GM12878 (cell line): ENCODE measurements around the gene CCDC51.

Experiments
- ATF7 ChIP-seq: fragments of 450-650 bp; IDR thresholded peaks from 2 replicates; pipeline ENCODE4 v1.6.1; 2016; ENCODE audit warnings: low read depth, mild to moderate bottlenecking
- CBFB ChIP-seq: IDR thresholded peaks from 2 replicates; pipeline ENCODE4 v1.6.1; 2016; ENCODE audit warnings: antibody characterized with exemption, low read depth
- CHD2 ChIP-seq: IDR thresholded peaks from 2 replicates; pipeline ENCODE4 v1.6.1; 2011; ENCODE audit warnings: low read depth, low read length, improper control_type of control experiment, borderline replicate concordance
- CTCF ChIP-seq, 3 experiments: IDR thresholded peaks in 2 of 3; conservative IDR thresholded peaks in 1 of 3; 2 replicates each; pipeline ENCODE4 v1.5.1; 2011; ENCODE audit warnings: low read depth in 3 of 3, low read length in 3 of 3, mild to moderate bottlenecking in 3 of 3, control low read depth in 2 of 3, moderate library complexity in 2 of 3, inconsistent platforms in 1 of 3, mixed read lengths in 1 of 3; ENCODE audit not compliant: control insufficient read depth in 2 of 3, insufficient read depth in 1 of 3; ENCODE audit errors: extremely low read depth in 1 of 3
- EP300 ChIP-seq, 2 experiments: fragments of 150-350 bp in 1 of 2; IDR thresholded peaks; 2 replicates each; pipeline ENCODE4 v1.6.1; 2011 to 2012; ENCODE audit warnings: low read depth in 2 of 2, low read length in 2 of 2, borderline replicate concordance in 1 of 2, improper control_type of control experiment in 1 of 2, inconsistent platforms in 1 of 2; ENCODE audit not compliant: control insufficient read depth in 1 of 2
- KDM1A ChIP-seq: fragments of 200-600 bp; sonication (generic); IDR thresholded peaks from 2 replicates; pipeline ENCODE4 v1.6.1; 2016; ENCODE audit warnings: borderline replicate concordance
- POLR2A ChIP-seq: IDR thresholded peaks from 2 replicates; pipeline ENCODE4 v1.6.1; 2011; ENCODE audit warnings: low read depth, mild to moderate bottlenecking, low read length
- RCOR1 ChIP-seq: conservative IDR thresholded peaks from 2 replicates; pipeline ENCODE4 v1.6.1; 2012; ENCODE audit warnings: low read depth, low read length, improper control_type of control experiment
- SRF ChIP-seq, 2 experiments: IDR thresholded peaks; 2 replicates each; pipeline ENCODE4 v1.6.1; 2011; ENCODE audit warnings: low read depth in 2 of 2, low read length in 2 of 2, mild to moderate bottlenecking in 1 of 2, moderate library complexity in 1 of 2
- TAF1 ChIP-seq: IDR thresholded peaks from 2 replicates; pipeline ENCODE4 v1.6.1; 2011; ENCODE audit warnings: mild to moderate bottlenecking, low read depth, low read length, borderline replicate concordance
- ZZZ3 ChIP-seq: IDR thresholded peaks from 2 replicates; pipeline ENCODE4 v1.6.1; 2011; ENCODE audit warnings: low read depth; ENCODE audit not compliant: control insufficient read depth, insufficient read length
- TF ChIP-seq, protein P1 (sequence below): fragments of 450-650 bp; formaldehyde crosslinking; IDR thresholded peaks from 2 replicates; pipeline ENCODE4 v1.4.0; 2020; ENCODE audit warnings: mild to moderate bottlenecking, moderate library complexity

DNA sequence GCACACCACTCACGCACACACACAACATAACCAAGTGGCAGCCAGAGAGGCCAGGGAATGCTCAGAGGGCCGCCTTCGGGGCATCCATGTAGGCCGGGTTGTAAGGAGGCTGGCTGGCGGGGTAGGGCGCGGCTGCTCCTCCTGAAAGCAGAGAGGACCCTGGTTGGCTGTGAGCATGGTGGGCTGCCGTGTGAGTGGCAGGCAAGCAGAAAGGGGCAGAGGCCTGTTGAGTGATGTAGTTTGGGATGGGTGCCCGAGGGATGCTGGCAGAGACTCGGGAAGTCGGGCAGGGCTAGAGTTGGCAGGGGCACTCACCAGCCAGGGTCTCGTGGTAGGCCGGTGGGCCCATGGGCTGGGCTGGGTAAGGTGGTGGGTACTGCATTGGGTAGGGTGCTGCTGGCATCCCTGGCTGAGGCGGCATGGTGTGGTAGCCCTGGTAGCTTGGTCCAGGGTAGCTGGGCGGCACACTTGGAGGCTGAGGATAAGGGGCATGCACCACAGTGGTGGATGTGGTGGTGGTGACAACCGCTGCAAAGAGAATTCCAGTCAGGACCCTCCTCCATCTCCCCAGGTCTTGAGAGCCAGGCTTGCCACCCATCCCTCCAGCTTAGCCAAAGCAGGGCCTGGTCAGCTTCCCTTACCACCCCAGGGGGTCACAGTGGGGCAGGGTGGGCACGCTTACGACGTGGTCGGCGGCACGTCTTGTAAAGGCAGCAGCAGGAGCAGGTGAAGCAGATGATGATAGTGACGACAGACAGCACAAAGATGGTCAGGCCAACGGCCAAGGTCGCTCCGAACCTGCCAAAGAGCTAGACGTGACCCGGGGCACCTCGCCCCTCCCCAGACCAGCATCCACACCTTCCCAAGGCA is 29.4 kb upstream of the CCDC51 start:
- no peak for TF ChIP-seq SRF (IDR thresholded peaks at IDR 0.05; ENCODE audit: low read depth in 2 of 2, low read length in 2 of 2)
- TF ChIP-seq RCOR1 = no peak
- TF ChIP-seq KDM1A = no peak
- TF ChIP-seq EP300 (IDR thresholded peaks at IDR 0.05; ENCODE audit: borderline replicate concordance in 1 of 2, control insufficient read depth in 1 of 2, low read depth in 2 of 2, low read length in 2 of 2) = no peak
- no peak for TF ChIP-seq CHD2
- no peak for TF ChIP-seq ZZZ3
- no peak for TF ChIP-seq ATF7
- TF ChIP-seq, protein P1, sequence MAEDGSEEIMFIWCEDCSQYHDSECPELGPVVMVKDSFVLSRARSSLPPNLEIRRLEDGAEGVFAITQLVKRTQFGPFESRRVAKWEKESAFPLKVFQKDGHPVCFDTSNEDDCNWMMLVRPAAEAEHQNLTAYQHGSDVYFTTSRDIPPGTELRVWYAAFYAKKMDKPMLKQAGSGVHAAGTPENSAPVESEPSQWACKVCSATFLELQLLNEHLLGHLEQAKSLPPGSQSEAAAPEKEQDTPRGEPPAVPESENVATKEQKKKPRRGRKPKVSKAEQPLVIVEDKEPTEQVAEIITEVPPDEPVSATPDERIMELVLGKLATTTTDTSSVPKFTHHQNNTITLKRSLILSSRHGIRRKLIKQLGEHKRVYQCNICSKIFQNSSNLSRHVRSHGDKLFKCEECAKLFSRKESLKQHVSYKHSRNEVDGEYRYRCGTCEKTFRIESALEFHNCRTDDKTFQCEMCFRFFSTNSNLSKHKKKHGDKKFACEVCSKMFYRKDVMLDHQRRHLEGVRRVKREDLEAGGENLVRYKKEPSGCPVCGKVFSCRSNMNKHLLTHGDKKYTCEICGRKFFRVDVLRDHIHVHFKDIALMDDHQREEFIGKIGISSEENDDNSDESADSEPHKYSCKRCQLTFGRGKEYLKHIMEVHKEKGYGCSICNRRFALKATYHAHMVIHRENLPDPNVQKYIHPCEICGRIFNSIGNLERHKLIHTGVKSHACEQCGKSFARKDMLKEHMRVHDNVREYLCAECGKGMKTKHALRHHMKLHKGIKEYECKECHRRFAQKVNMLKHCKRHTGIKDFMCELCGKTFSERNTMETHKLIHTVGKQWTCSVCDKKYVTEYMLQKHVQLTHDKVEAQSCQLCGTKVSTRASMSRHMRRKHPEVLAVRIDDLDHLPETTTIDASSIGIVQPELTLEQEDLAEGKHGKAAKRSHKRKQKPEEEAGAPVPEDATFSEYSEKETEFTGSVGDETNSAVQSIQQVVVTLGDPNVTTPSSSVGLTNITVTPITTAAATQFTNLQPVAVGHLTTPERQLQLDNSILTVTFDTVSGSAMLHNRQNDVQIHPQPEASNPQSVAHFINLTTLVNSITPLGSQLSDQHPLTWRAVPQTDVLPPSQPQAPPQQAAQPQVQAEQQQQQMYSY (CRISPR knock-in tag) = no peak
- no peak for TF ChIP-seq CTCF (IDR thresholded peaks at IDR 0.05 in 2 of 3, conservative IDR thresholded peaks at IDR 0.05 in 1 of 3; ENCODE audit: control insufficient read depth in 2 of 3, extremely low read depth in 1 of 3, insufficient read depth in 1 of 3, low read depth in 3 of 3, low read length in 3 of 3)
- TF ChIP-seq POLR2A = no peak; the same call in none of the 2 replicates
- TF ChIP-seq TAF1 = no peak
- no peak for TF ChIP-seq CBFB
